PFSK-1 (cell line): ENCODE measurements around the gene DUSP16.

ENCODE experiments used
- FOXP2 ChIP-seq: optimal IDR thresholded peaks from 2 replicates; pipeline ENCODE3; 2011; ENCODE audit warnings: borderline replicate concordance, control low read depth, inconsistent platforms; ENCODE audit not compliant: insufficient read depth; ENCODE audit errors: extremely low read length, extremely low read depth
- POLR2AphosphoS5 ChIP-seq: IDR thresholded peaks from 2 replicates; pipeline ENCODE4 v1.6.1; 2012; ENCODE audit warnings: low read depth, mild to moderate bottlenecking, control low read depth, low read length, moderate library complexity
- TAF1 ChIP-seq: IDR thresholded peaks from 2 replicates; pipeline ENCODE4 v1.6.1; 2012; ENCODE audit warnings: low read length, control low read depth, borderline replicate concordance; ENCODE audit not compliant: insufficient read depth

DNA sequence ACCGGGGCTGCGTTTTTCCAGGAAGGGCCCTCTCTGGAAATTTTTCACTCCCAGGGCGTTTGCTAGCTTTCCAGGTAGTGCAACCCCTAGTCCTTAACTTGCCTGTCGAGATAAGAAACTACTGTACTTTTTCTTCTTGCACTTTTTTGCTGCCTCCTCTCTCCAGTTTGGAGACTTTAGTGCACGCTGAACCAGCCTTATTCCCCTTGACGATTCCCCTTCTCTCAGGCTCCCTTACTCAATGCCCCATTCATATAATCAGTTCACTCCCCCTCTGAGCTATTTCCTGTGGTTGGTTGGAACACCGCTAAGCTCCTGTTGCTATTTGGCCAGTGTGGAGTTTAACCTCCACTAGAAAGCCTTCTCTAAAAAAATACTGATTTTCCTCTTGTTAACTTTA, 49.7 kb upstream of the DUSP16 start:
- TF ChIP-seq POLR2AphosphoS5 (peak; percentile 82), FOXP2 (no peak), TAF1 (peak; percentile 80; the same call in 1 of the 2 replicates)
